GM18873 (cell line): Measurements from ENCODE around the gene TMEM121.

Experiments
- ATAC-seq: cut with Tn5 transposase; IDR thresholded peaks from one replicate; pipeline ENCODE4 v1.9.1; 2021; ENCODE audit warnings: mild to moderate bottlenecking, moderate library complexity, moderate number of reproducible peaks; ENCODE audit not compliant: unreplicated experiment, low FRiP score

Gene TMEM121

GRCh38 chr14:105496831-105497591 is 29.4 kb upstream of the TMEM121 start:
- no peak for ATAC-seq

- no peak for ATAC-seq
Observed at GRCh38 chr14:105497671-105498429, 28.5 kb upstream of the TMEM121 start.

DNA sequence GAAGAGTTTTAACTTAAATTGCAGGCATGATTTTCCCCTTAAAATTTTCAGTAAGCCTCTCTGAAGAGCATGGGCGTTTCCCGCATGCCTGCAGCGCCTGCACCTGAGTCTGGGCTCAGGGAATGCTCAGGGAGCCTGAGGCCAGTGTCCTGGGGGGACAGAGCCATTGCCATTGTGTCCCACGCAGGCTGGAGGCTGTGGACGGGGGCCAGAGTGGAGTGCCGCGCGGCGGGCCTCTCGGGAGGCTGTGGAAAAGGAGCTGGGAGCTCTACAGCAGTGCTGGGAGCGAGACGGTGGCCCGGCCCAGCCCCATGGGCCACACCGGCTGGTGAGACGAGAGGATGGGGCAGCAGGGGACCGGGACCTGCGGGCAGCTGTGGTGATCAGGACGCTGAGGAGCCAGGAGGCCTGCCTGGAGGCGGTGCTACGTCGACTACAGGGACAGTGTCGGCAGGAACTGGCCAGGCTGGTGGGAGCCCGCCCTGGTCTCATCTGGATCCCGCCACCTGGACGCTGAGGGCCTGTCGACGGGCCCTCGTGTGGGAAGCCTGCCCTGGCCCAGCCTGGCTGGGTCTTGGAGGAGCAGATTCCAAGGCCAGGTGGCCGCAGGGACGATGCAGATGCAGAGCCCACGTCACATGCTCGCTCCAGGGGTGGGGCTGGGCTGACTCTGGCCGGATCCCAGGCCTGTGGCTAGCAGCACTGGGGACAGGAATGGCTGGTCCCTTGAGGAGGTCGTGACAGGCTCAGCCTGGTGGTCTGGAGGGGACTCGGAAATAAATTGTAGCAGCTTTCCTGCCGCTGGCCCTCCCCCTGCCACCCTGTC is 27.7 kb upstream of the TMEM121 start:
- no peak for ATAC-seq

DNA sequence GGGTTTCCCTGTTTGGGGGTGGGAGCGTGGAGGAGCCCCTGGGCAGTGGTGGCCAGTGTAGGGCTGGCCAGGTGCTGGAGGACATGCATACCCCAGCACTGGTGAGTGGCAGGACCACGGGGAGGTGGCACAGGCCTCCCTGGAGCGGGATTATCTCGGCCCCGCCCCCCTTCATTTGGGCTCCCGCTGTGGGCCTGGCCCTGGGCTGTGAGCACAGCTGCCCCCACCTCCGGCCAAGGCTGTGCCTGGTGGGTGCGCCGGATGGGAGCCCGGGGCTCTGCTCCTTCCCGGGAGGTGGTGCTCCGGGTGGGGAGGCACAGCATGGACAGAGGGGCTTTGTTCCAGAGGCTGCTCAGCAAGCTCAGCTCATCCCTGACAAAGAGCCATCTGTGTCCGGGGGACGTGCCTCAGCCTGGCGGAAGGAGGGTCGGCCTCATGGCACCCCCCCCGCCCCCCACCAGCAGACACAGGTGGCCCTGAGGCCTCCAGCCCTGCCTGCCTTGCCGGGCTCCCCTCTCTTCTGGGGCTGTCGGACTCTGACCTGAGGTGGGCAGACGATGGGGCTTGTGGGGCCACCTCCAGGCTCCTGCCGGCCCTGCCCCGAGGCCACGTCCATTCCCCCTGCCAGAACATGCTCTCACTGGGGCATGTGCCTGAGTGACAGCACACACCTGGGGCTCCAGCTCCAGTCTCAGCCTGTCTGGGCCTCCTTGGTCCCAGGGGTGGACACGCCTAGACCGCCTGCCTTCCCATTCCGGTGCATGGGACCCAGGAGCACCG is 26.9 kb upstream of the TMEM121 start:
- no peak for ATAC-seq

- no peak for ATAC-seq
Observed at GRCh38 chr14:105500036-105500725, 26.2 kb upstream of the TMEM121 start.

DNA sequence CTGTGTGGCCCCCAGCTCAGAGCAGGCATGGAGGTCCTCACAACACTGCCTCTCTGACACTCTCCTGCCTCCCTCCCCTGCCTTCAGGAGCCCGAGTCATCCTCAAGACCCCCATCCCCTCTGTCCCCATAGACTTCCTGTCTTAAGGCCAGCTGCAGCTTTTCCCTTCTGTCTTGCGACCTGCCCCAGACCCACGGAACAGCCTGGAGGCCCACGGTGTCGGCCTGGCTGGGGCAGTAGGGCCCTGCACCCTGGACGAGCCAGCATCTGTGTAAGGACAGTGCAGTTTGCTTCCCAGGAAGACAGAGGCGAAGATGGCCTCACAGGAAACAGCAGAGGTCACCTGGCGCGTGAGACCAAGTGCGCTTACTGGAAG is 25.7 kb upstream of the TMEM121 start:
- no peak for ATAC-seq

DNA sequence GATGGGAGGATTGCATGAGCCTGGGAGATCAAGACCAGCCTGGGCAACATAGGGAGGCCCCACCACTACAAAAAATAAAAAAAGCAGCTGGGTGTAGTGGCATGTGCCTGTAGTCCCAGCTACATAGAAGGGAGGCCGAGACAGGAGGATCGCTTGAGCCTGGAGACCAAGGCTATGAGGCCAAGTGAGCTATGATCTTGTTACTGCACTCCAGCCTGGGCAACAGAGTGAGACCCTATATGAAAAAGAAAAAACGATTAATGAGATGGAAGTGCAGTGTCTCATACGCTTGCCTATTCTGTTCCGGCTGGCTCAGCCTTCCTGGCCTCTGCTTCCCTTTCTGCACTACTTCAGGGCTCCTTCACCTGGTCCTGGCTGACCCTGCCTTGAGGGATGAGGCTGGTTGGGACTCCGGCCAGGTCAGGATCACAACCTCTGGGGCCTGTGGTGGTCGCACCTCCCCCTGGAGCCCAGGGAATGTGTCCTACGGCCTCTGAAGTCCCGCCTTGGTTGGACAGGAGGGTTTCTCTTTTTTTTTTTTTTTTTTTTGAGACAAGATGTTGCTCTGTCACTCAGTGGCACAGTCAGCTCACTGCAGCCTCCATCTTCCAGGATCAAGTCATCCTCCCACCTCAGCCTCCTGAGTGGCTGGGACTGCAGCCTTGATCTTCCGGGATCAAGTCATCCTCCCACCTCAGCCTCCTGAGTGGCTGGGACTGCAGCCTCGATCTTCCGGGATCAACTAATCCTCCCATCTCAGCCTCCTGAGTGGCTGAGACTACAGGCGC is 24.7 kb upstream of the TMEM121 start:
- ATAC-seq, result no peak

GRCh38 chr14:105502446-105503295 is 23.7 kb upstream of the TMEM121 start:
- ATAC-seq, result no peak

DNA sequence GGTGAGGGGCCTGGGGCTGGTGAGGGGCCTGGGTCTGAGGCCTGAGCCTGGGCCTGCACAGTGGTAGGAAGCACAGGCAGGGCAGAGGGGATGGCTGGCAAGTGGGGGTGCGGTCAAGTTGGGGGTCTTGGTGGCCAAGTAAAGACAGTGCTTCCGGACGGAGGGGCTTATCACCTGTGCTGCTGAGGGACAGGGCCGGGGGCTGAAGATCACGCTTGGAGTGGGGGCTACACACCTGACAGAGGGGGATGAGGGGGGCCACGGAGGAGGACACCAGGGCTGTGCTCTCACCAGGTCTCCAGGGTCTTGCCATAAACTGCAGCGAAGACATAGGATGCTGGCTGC is 23.1 kb upstream of the TMEM121 start:
- ATAC-seq, result no peak

DNA sequence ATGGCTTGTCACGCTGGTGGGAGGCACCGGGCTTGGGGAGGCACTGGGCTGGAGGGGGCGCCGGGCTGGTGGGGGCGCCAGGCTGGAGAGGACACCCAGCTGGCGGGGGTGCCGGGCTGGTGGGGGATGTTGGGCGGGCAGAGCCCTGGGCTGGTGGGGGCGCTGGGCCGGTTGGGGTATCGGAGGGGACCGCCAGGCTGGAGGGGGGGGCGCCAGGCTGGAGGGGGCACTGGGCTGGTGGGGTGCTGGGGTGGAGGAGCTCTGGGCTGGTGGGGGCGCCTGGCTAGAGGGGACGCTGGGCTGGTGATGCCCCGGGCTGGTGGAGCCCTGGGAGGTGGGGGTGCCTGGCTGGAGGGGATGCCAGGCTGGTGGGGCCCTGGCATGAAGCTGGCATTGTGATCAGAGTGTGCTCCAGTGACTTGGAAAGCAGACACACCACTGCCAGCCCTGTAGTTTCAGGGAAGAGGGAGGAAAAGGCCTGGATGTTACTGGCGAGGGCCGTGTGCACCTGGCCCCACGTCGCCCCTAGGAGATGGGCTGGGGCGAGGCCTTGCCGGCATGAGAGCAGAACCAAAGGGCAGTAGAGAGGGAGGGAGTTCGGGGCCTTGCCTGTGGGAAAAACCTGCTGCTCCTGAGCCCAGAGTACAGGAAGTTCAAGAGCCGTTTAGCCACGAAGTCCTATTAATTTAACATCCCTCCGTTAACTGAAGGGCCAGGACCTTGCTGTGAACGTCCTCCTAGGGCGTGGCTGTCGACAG is 22.3 kb upstream of the TMEM121 start:
- ATAC-seq, result no peak

DNA sequence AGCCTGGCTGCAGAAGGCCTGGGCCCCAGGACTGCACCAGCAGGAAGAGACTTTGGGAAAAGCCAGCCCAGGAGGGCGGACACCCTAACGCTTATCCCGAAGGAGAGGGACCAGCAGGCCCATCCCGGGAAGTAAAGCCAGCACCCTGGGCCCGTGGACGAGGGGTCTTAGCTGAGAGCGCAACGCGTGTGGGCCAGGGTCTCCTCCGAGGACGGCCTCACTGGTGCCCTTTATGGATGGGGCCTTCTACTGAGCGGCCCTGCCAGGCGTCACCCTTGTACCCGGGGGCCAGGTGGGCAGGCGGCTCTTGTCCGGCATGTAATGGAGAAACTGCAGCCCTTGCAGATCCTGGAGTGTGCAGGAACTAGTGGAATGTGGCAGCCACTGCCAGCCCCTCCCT is 21.3 kb upstream of the TMEM121 start:
- ATAC-seq, result no peak

- ATAC-seq, result no peak
Observed at GRCh38 chr14:105507247-105507646, 19.1 kb upstream of the TMEM121 start.

DNA sequence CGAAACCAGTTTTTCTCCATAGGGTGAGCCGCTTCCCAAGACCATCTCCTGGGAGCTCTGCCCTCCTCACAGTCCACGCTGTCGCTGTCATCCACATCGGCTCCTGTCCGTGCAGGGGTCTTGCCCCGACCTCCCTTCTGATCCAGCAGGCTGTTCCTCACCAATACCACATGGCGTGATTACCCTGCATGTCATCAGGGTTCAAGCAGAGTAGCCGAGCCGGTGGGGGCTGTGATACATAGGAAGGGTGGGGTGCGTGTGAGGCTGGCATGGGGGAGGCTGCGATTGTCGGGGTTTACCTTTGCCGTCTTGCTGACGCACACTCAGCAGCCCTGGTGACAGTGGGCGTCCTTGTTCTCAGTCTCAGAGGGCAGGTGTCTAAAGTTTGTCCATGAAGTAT is 18.3 kb upstream of the TMEM121 start:
- no peak for ATAC-seq

DNA sequence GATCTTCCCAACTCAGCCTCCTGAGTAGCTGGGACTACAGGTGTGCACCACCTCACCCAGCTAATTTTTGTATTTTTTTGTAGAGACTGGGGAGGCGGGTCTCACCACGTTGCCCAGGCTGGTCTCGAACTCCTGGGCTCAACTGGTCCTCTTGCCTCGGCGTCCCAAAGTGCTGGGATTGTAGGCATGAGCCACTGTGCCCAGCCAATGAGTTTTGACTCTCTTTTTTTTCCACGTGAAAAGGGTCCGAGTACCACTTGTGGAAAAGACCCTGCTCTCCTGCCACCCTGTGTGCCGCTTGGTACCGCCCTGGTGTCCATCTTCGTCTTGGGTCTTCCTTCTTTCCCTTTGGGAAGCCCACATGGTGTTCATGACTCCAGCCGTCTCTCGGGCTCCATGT is 17.8 kb upstream of the TMEM121 start:
- no peak for ATAC-seq

DNA sequence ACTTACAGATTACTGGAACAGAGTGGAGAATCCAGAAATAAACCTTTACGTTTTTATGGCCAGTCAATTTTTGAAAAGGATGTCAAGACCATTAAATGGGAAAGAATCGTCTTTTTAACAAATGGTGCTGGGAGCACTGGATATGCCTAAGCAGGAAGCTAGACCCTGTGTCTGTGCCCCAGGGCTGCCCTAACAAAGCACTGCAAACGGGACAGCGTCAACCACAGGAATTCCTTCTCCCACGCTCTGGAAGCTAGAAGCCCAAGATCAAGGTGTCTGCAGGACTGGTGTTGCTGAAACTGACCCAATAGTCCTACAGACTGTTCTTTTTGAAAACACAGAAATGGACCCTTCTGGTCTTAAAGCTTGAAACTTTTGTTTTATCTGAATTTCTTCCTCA is 9.3 kb upstream of the TMEM121 start:
- no peak for ATAC-seq

GRCh38 chr14:105519946-105520698 is 6.3 kb upstream of the TMEM121 start:
- ATAC-seq, result no peak

- ATAC-seq, result no peak
Observed at GRCh38 chr14:105525326-105525725, 1.1 kb upstream of the TMEM121 start.
